DMS153 treated with DMSO at 0.1 percent for 48 hours (cell line): Measurements from ENCODE around the gene HIGD2A.

ENCODE experiments used
- DNase-seq: peaks from one replicate; lab custom pipeline; 2025; ENCODE audit not compliant: unreplicated experiment; lab: John Stamatoyannopoulos, UW

HIGD2A gene, protein sequence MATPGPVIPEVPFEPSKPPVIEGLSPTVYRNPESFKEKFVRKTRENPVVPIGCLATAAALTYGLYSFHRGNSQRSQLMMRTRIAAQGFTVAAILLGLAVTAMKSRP

DNA sequence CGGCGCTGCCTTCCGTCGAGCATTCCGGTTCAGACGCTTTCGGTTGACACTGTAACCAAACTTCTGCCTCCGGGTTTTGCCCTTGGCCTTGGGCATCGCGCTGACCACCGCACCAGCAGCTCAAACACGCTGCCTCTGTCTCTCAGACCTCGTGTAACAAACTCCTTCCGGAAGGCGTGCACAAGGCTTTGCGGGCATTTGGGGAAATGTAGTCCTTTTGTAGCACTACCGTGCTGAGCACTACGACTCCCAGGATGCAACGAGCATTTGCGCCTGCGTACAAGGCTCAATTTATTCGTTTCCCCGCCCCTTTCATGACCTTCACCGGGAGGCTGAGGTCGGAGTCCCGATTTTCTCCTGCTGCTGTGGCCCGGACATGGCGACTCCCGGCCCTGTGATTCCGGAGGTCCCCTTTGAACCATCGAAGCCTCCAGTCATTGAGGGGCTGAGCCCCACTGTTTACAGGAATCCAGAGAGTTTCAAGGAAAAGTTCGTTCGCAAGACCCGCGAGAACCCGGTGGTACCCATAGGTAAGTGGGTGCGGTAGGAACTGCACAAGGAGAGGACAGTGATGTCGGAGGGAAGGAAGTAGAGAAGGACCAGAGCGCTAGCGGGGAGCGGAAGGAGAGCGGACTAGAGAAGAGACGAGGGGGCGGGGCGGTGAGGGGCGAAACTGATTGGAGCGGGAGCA lies at the start of gene HIGD2A, which contains the start of gene NOP16:
Gene HIGD2A (plus strand): TSS at position 308 of the 691 bp plus-strand sequence. CDS start 69 bp downstream, at position 377.
Gene NOP16 (minus strand): TSS at position 155 of the 691 bp plus-strand sequence. CDS start 59 bp downstream, at position 96.
- DNase-seq: peak; percentile 89

DNA sequence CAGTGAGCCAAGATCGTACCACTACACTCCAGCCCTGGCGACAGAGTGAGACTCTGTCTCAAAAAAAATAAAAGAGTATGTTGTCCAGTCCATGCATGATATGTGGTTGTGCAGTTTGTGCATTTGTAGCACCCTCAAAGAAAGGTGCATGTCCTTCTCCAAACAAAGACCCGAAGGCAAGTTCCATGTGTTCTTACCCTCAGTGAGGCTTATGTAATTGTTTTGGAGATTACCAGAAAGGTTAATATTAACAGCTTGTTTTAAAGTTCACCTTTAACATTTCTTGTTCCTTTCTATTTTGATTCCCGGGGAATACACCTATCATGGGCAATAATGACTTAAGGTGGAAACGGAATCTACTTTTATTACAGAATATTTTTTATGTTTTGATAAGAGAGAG lies 49.2 kb upstream of the HIGD2A start:
- no peak for DNase-seq

DNA sequence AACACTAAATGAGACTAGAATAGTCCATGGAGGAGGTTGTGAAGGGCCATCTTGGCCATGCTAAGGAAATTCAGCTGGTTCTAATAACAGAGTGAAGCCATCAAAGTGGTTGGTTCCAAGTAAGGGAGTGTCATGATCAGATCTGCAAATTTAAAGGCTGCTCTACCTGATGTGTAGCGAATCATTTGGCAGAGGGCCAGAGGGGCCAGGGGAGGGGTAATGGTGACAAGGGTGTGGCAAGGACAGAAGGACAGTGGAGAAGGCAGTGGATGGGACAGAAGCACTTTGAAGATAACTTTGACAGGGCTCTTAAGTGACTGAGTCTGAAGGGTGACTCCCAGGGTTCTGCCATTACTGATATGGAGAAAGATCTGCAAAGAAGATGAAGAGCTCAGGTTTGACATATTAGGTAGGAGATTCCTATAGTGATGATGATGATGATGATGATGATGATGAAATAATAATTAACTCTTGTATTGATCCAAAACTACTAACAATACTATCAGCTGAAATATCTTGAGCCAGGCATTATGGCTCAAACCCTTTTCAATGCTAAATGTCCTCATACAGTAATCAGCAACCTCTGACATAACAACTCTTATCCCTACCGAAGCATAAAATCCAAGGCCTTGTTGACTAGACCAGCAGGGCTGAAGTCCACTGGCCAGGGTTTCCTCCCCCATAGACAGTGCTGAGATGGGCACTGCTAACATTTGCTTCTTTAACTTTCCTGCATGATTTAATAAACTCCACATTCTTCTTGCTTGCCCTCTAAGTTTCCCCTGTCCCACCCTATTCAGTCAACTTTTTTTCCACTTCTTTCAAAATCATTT lies 47.0 kb upstream of the HIGD2A start:
- DNase-seq: no peak

DNA sequence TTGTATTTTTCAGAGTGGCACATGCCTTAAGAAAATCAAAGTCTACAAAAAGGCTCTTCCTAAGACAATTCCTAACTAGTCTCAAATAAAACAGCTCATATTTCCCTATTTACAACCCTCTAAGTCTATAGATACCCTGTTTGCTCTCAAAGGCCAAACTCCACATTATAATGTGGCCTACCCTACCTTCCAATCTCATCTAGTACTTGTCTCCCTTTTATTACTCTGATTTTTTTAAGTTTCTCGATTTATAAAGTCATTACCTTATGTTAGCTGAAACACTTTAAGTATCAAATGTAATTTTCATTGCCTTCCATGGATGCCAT lies 46.4 kb upstream of the HIGD2A start:
- DNase-seq: no peak

DNA sequence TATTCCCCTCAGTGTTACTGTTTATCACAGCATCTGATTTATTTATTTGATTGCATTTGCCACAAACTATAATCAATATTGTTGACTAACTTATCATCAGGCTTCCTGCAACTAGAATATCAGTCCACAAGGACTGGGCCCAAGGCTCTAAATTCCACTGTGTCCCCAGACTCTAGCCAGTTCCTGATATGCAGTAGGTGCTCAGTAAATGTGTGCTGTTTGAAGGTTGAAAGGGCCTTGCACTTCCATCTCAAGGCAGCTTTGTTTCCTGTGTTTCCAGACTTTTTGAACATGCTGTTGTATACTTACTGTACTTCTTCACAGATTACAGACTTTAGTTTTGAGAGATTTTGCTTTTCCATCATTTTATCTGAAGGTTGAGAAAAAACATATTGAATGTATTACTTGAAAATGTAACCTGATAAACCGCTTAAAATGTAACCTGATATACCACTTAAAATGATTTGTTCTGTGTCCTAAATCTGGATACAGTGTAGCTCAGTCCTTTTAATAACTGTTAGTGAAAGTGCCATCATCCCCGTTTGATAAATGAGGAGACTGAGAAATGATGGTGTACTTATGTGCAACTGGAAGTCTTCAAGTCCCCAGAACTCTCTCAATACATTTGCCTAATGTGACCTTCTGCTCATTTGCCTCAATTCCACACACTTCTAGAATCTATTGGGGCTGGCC lies 45.6 kb upstream of the HIGD2A start:
- no peak for DNase-seq

DNA sequence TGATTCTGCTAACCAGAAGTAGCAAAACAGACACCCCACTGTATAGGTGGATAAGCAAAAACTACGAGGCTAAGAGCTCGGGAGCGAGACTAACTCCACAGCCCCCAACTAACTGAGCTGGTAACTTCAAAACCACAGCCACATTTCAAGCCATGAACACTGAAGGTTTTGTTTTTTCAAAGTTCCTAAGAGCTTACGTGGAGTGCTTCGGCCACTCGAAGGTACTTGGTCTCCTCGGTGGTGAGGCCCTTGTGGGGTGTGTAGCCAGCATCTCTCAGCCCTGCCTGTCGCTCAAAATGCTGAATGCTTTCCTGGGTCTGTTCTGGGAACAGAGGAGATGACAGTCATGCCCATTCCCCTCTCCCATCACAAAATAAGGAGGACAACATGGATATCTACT lies 38.1 kb upstream of the HIGD2A start:
- no peak for DNase-seq

DNA sequence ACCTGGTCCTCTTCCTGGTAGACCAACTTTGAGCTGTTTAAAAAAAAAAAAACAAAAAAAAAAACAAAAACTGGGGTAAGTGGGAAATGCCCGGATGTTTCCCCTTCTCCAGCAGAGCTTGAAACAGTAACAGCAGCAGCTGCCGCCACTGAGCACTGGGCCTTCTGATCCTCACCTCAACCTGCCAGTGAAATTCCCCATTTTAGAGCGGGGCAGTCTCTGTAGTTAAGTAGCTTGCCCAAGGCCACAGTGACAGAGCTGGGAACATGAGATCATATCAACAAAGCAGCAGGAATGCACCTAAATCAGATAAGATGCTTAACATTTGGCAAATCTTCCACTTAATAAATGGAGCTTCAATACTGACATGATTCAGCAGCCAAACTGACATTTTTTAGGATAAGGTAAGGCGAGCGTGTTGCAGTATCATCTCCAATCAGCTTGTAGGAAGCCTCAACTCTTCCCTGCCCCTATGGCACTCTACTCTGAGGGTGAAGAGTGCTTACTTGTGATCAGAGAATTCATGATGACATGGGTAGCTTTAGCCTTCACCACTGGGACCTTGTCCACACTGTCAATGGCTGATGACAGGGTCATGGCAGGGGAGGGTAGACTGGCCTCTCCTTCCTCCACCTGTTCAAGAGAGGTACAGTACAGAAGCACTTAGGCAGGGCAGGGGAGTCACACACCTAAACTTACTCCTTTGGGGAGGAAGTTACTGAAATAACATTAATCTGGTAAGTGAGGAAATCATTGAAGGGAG lies 36.3 kb upstream of the HIGD2A start:
- no peak for DNase-seq

DNA sequence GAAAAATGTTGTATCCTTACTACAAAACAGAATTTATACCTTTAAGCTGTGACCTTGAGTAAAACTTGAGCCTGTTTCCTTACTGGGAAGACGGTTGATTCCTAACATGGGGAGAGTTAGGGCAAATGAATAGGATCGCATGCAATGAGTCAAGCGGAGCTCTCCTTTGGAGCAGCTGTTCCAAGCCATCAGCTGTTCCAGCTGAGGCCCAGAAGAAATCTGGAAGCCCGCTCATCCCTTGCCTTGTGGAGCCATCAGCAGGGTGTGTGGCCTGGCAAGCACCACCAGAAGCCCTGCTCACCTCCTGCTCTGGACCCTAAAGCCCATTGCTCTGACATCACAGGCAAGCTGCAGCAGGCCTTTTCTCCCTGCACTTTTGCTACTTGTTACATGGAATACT lies 35.0 kb upstream of the HIGD2A start:
- DNase-seq: no peak

DNA sequence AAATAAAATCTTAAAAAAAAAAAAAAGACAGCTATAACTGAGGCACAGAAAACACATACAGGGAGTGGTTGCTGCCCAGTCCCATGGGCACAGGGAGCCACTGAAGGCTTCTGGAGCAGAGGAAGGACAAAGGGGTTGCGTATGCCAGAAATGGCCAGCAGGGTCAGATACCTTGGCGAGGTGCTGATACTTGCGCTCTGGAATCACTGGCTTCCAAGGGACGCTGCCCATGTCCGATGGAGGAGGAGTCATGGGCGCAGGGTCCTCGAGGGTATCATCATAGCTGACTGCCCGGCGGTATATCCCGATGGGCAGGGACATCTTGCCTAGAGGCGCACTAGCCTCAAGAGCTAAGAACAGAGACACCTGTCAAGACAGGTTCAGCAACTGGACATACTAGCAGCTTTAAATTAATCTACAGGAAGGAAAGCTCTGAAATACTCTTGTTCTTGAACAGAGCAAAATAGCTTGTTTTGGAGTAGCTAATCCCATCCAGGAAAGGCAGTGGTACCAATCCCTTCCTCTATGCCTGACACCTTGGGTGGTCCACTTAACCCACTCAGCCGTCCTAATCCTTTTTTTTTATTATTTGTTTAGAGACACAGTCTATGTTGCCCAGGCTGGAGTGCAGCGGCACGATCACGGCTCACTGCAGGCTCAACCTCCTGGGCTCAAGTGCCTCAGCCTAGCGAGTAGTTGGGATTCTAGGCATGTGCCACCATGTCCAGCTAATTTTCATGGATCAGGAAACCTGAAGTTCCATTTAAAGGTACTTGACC lies 33.0 kb upstream of the HIGD2A start:
- DNase-seq: no peak

DNA sequence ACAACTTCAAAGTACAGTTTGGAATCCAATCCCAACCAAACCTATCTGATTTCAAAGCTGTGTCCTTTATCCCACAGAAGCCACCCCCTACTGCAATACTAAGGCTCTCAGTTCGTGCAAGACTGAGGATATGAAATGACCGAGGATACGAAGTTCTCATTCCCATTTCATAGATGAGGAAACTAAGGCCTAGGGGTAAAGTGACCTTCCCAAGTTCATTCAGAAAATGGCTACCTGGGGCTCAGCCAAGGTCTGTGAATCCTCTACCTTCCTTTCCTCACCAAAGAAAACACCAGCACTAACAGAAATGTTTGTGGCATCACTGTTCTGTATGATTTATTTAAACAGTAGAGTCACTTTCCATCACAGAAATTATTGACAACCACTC lies 32.4 kb upstream of the HIGD2A start:
- no peak for DNase-seq

DNA sequence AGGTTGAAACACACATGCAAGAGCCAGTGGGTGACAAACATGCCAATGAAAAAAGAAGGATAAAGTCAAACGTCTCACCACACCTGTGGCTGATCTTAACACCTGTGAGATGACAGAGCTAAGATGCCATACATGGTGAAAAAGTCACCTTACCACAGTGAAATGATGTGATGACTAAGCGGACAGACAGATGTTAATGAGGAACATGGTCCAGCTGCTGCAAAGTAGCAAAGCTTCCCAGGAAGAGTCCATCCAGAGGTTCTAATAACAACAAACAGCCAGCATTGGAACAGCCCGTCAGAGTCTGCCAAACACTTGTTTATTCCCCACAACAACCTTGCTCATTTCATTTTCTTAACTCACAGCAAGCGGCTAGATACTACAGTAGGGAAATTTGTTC lies 28.9 kb upstream of the HIGD2A start:
- no peak for DNase-seq

DNA sequence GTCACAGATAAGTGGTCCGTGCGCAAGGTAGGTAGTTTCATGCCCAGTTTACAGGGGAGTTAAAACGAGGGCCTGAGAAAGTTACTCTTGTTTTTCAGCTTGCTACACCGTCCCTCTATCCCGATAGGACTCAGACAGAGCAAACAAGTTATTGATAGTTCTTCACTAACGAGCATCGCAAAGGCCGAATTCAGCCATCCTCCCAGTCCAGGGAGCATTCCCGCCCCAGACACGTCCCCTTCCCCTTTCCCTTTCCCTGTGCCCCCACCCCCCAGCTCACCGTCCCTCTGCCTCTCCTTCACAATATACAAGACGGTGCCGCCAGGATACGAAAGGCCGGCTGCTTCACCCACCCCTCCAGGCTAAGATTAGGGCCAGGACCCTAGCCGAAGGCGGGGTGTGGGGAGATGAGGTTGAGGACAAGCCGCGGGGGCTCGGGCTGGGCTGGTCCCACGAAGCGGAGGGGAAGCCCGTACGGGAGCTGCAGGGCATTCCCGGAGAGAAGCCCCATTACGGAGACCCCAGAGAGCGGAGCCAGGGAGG lies 27.6 kb upstream of the HIGD2A start:
- no peak for DNase-seq

DNA sequence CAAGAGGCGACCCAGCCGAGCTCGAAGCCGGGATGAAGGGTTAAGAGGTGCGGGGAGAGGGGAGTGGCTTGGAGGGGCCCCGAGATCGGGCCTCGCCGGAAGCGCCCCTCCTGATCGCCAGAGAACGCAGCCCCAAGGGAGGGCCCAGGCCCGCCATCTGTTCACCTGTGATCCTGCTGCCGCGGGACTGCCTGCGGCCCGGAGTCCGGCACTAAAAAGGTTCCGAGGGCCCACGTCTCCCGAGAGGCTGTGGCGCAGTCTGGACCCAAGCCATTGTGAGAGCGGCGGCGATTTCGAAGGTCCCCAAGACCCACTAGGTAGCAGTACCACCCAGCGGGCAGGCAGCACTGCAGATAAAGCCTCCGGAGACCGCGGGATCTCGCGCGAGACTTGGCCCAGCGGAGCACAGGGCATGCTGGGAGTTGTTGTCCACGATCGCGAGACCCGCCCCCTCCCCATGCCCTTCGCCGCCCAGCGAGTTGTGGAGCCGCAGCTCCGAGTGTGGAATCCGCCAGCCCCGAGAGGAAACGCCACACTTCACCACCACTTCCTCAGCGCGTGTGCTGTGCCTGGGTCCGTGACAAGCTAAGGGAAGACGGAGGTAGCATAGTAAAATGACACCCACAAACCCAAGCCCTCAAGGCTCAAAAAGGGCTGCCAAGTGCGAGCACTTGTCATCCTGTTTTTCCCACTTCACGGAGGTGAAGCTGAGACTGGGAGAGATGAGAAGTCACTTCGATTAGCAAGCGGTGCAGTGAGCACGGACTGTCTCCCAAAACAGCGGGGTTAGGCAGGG lies 26.9 kb upstream of the HIGD2A start, which contains the start of gene KIAA1191:
Gene KIAA1191 (minus strand): TSS at position 328 of the 796 bp plus-strand sequence. CDS start 2,256 bp downstream, outside the sequence.
- DNase-seq: peak; percentile 43

DNA sequence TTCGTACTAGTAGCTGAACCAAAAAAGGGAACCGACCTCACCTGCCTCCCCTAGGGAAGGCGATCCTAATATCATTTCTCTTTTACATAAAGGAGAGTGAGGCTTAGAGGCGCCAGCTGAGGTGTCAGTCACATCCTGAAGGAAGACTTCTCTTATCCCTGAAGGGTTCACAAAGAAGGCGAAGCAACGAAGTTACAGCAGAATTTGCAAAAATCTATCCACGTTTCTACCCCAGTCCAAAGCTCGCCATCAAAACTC lies 26.4 kb upstream of the HIGD2A start:
- no peak for DNase-seq

DNA sequence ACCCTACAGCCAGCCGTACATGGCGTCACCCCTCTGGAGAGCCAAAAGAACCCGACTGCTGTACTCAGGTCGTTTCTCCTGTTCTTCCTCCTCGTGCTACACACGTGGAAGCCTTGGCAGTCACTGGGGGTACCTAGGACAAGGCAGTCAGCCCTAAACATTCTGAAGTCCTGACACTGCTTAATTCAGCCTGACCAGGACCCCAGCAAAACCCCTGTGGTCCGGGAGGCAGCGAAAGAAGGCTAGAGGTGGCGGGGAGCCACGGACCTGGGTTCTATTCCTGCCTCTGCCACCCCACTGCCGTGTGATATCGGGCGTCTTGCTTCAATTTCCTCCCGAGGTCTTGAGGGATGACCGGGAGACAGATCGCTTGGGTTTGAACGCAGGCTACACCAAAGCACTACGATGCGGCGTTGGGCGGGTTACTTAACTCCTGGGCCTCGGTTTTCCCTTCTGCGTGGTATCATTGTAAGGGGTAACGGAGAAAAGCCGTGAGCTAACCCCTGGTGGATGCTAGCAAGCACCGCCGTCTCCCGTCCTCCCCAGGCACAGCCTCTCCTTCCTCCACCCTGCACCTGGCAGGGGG lies 23.7 kb upstream of the HIGD2A start:
- DNase-seq: no peak

DNA sequence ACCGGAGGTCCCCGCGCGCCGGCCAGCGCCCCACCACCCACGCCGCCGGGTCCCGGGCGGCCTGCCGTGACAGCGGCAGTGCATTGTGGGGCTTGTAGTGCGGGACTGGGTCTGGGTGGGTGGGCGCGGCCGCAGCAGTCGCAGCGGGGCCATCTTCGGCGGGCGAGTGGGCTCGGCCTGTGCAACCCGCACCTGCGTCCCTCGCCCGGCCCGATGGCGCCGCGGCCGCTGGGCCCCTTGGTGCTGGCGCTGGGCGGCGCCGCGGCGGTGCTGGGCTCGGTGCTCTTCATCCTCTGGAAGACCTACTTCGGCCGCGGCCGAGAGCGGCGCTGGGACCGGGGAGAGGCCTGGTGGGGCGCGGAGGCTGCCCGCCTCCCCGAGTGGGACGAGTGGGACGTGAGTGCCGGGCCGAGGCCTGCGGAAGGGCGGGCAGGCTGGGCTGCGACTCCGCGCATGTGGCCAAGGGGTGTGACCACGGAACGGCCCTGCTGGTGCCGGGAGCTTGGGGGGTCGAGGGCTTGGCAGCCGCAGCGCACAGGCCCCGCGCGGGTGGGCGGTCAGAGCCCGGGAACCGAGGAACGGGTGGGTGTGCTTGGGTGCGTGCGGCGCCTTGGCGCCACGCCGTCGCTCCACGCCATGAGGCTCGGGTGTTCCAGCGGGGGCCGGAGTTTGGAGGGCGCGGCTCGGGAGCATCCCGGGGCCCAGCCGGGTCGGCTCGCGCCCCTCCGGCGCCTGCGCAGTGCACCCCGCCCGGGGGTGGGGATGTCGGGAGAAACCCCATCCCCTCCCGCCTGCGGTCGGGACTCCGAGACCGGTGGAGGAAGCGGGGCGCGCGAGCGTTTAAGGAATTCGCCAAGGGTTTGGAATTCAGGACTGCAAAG lies 23.0 kb upstream of the HIGD2A start, which contains the start of gene ARL10:
Gene ARL10 (plus strand): TSS at position 137 of the 881 bp plus-strand sequence. CDS start 77 bp downstream, at position 214.
- DNase-seq: no peak

DNA sequence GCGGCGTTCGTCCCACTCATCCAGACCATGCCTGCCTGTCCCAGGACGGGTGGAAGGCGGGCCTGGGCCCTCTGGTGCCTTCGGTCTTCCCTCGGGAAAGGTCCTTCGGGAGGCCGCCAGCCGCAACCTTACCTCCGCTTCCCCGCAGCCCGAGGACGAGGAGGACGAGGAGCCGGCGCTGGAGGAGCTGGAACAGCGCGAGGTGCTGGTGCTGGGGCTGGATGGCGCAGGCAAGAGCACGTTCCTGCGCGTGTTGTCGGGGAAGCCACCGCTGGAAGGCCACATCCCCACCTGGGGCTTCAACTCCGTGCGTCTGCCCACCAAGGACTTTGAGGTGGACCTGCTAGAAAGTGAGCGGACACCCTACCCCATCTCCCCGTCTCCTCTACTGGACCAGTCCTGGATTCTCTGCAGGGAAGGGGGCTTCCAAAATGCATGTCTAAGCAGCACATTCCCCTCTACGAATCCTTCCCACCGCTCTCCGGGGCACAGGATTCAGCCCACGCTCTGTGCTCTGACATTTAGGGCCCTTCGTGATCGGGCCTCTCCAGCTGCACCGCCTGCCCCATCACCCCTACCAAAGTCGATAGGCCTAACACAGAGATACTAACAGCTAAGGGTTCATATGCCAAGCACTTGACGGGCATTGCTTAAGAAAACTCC lies 22.2 kb upstream of the HIGD2A start:
- no peak for DNase-seq
